H1 (cell line): ENCODE measurements around the gene MMP7.

ENCODE experiments used
- CHD2 ChIP-seq: IDR thresholded peaks from 2 replicates; pipeline ENCODE4 v1.6.1; 2012; ENCODE audit warnings: low read length, improper control_type of control experiment
- CREB1 ChIP-seq: IDR thresholded peaks from 2 replicates; pipeline ENCODE4 v1.6.1; 2012; ENCODE audit warnings: inconsistent platforms
- CTCF ChIP-seq, 3 experiments: IDR thresholded peaks; 1 replicate in 2 of 3; 2 replicates in 1 of 3; pipeline versions ENCODE4 v1.5.1 to v1.6.1; 2011; ENCODE audit warnings: low read length in 3 of 3, mild to moderate bottlenecking in 3 of 3, inconsistent platforms in 2 of 3, low read depth in 1 of 3, moderate library complexity in 1 of 3; ENCODE audit not compliant: insufficient read depth in 1 of 3; ENCODE audit errors: control extremely low read depth in 1 of 3
- EP300 ChIP-seq, 2 experiments: IDR thresholded peaks; 1 replicate in 1 of 2; 2 replicates in 1 of 2; pipeline ENCODE4 v1.6.1; 2011 to 2012; ENCODE audit warnings: low read depth in 2 of 2, low read length in 2 of 2, mild to moderate bottlenecking in 2 of 2, borderline replicate concordance in 1 of 2, inconsistent platforms in 1 of 2, moderate library complexity in 1 of 2
- EZH2 ChIP-seq: fragments of 200-600 bp; sonication (generic); IDR thresholded peaks from 2 replicates; pipeline ENCODE4 v1.7.1; 2012; ENCODE audit warnings: low read depth, mild to moderate bottlenecking, moderate library complexity, low read length, inconsistent platforms; ENCODE audit not compliant: severe bottlenecking
- JUN ChIP-seq: IDR thresholded peaks from 2 replicates; pipeline ENCODE4 v1.6.1; 2011; ENCODE audit warnings: low read depth, mild to moderate bottlenecking, improper control_type of control experiment, low read length
- POLR2AphosphoS5 ChIP-seq: IDR thresholded peaks from 2 replicates; pipeline ENCODE4 v1.6.1; 2011; ENCODE audit warnings: low read depth, low read length
- RAD21 ChIP-seq, 2 experiments: IDR thresholded peaks in 1 of 2; conservative IDR thresholded peaks in 1 of 2; 2 replicates each; pipeline ENCODE4 v1.6.1; 2011; ENCODE audit warnings: low read depth in 2 of 2, low read length in 2 of 2, improper control_type of control experiment in 1 of 2, inconsistent platforms in 1 of 2, mild to moderate bottlenecking in 1 of 2, moderate library complexity in 1 of 2
- RFX5 ChIP-seq: IDR thresholded peaks from 2 replicates; pipeline ENCODE4 v1.6.1; 2011; ENCODE audit warnings: low read depth, low read length, improper control_type of control experiment, borderline replicate concordance
- SRF ChIP-seq: IDR thresholded peaks from 2 replicates; pipeline ENCODE4 v1.6.1; 2011; ENCODE audit warnings: mild to moderate bottlenecking, low read depth, low read length, moderate library complexity
- TCF12 ChIP-seq: IDR thresholded peaks from 2 replicates; pipeline ENCODE4 v1.6.1; 2011; ENCODE audit warnings: low read depth, mild to moderate bottlenecking, low read length
- TF ChIP-seq, protein P1 (sequence below): IDR thresholded peaks from 2 replicates; pipeline ENCODE4 v1.6.1; 2011; ENCODE audit warnings: low read length, improper control_type of control experiment

DNA sequence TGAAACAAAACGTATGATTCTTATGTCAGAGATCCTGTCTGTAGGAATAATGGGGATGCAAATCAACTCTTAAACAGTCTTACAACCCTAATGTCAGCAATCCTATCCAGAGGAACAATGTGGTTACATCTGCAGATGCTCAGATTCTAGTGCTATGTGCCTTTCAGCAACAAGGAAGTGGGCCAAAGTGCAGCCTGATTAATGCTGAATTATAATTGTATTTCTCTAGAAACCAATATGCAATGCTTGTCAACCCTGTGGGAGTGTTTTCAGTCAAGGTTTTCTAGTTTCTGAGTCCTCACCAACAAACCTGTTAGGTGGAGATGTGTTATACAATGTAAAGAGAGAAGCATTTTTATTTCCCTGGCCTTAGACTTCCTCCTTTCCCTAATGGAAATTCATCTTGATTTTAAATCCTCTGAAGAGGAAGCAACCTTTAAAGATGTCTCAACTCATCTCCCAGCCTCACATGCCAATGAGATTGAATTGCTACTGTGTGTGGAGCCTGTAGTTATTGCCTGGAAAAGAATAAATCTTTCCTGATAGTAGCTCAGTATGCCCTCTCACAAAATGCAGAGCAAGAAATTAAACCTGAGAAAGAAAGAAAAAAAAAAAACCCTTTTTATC lies 51.8 kb downstream of the MMP7 start:
- no peak for TF ChIP-seq RFX5
- TF ChIP-seq SRF: no peak
- no peak for TF ChIP-seq RAD21 (IDR thresholded peaks at IDR 0.05 in 1 of 2, conservative IDR thresholded peaks at IDR 0.05 in 1 of 2; ENCODE audit: low read depth in 2 of 2, low read length in 2 of 2)
- TF ChIP-seq POLR2AphosphoS5: no peak
- no peak for TF ChIP-seq CTCF (IDR thresholded peaks at IDR 0.05; ENCODE audit: control extremely low read depth in 1 of 3, insufficient read depth in 1 of 3, low read depth in 1 of 3, low read length in 3 of 3)
- no peak for TF ChIP-seq EP300 (IDR thresholded peaks at IDR 0.05; ENCODE audit: borderline replicate concordance in 1 of 2, low read depth in 2 of 2, low read length in 2 of 2)
- TF ChIP-seq EZH2: no peak
- no peak for TF ChIP-seq CREB1
- TF ChIP-seq, protein P1, sequence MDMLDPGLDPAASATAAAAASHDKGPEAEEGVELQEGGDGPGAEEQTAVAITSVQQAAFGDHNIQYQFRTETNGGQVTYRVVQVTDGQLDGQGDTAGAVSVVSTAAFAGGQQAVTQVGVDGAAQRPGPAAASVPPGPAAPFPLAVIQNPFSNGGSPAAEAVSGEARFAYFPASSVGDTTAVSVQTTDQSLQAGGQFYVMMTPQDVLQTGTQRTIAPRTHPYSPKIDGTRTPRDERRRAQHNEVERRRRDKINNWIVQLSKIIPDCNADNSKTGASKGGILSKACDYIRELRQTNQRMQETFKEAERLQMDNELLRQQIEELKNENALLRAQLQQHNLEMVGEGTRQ: no peak
- TF ChIP-seq TCF12: no peak
- no peak for TF ChIP-seq JUN
- TF ChIP-seq CHD2: no peak
